Activated naive CD4-positive, alpha-beta T cell treated with anti-CD3 and anti-CD28 coated beads, Interleukin-2, amount 50 U/mL, for 24 hours (primary cell): ENCODE results near the gene GTF3C1.

Source experiments
- H3K27ac Mint-ChIP-seq: one replicate; pipeline ENCODE4 v1.8.0; 2021; ENCODE audit warnings: mild to moderate bottlenecking, mixed read lengths
- H3K27me3 Mint-ChIP-seq: one replicate; pipeline ENCODE4 v1.8.0; 2021; ENCODE audit warnings: mixed read lengths
- H3K36me3 Mint-ChIP-seq: one replicate; pipeline ENCODE4 v1.8.0; 2021; ENCODE audit warnings: mixed read lengths
- H3K4me1 Mint-ChIP-seq: one replicate; pipeline ENCODE4 v1.8.0; 2021; ENCODE audit warnings: mixed read lengths
- H3K4me3 Mint-ChIP-seq: one replicate; pipeline ENCODE4 v1.8.0; 2021; ENCODE audit warnings: mild to moderate bottlenecking, mixed read lengths
- H3K9me3 Mint-ChIP-seq: one replicate; pipeline ENCODE4 v1.8.0; 2021; ENCODE audit warnings: mixed read lengths

Gene GTF3C1

GRCh38 chr16:27516365-27516764, 33.3 kb downstream of the GTF3C1 start:
- Mint-ChIP-seq H3K36me3 (peaks cover 14% of the 10 kb centered on the region), H3K27ac (no peak overlapping the region), H3K4me1 (no peaks in the 10 kb centered on the region), H3K9me3 (no peaks in the 10 kb centered on the region), H3K4me3 (no peak overlapping the region), H3K27me3 (no peaks in the 10 kb centered on the region)

- no peaks in the 10 kb centered on the region for H3K27me3 Mint-ChIP-seq
- no peak overlapping the region for H3K4me3 Mint-ChIP-seq
- H3K36me3 Mint-ChIP-seq: peaks cover 14% of the 10 kb centered on the region
- H3K27ac Mint-ChIP-seq: no peak overlapping the region
- no peaks in the 10 kb centered on the region for H3K9me3 Mint-ChIP-seq
- H3K4me1 Mint-ChIP-seq: no peaks in the 10 kb centered on the region
These were observed 33.8 kb downstream of the GTF3C1 start for GRCh38 chr16:27515874-27516353.

GRCh38 chr16:27514806-27515205, 34.9 kb downstream of the GTF3C1 start:
- no peaks in the 10 kb centered on the region for H3K27me3 Mint-ChIP-seq
- no peak overlapping the region for H3K4me3 Mint-ChIP-seq
- H3K27ac Mint-ChIP-seq: no peak overlapping the region
- peaks cover 14% of the 10 kb centered on the region for H3K36me3 Mint-ChIP-seq
- no peaks in the 10 kb centered on the region for H3K9me3 Mint-ChIP-seq
- no peaks in the 10 kb centered on the region for H3K4me1 Mint-ChIP-seq

GRCh38 chr16:27511657-27512448, 37.9 kb downstream of the GTF3C1 start:
- Mint-ChIP-seq H3K4me1 (no peaks in the 10 kb centered on the region), H3K4me3 (no peak overlapping the region), H3K36me3 (peaks cover 17% of the 10 kb centered on the region), H3K27ac (no peak overlapping the region), H3K9me3 (no peaks in the 10 kb centered on the region), H3K27me3 (no peaks in the 10 kb centered on the region)

- Mint-ChIP-seq H3K36me3 (peaks cover 19% of the 10 kb centered on the region), H3K4me3 (no peak overlapping the region), H3K4me1 (no peaks in the 10 kb centered on the region)
These were observed 41.2 kb downstream of the GTF3C1 start for GRCh38 chr16:27508476-27508875.

GRCh38 chr16:27506771-27507170, 42.9 kb downstream of the GTF3C1 start:
- H3K4me1 Mint-ChIP-seq: no peaks in the 10 kb centered on the region
- H3K4me3 Mint-ChIP-seq: no peak overlapping the region
- peaks cover 21% of the 10 kb centered on the region for H3K36me3 Mint-ChIP-seq
- H3K27me3 Mint-ChIP-seq: no peaks in the 10 kb centered on the region
- H3K27ac Mint-ChIP-seq: no peak overlapping the region
- no peaks in the 10 kb centered on the region for H3K9me3 Mint-ChIP-seq

More at GRCh38 chr16:27508476-27508875, 41.2 kb downstream of the GTF3C1 start:
- Mint-ChIP-seq H3K9me3 (no peaks in the 10 kb centered on the region), H3K27ac (no peak overlapping the region), H3K27me3 (no peaks in the 10 kb centered on the region)

- Mint-ChIP-seq H3K36me3 (peaks cover 23% of the 10 kb centered on the region), H3K27me3 (no peaks in the 10 kb centered on the region), H3K9me3 (no peaks in the 10 kb centered on the region), H3K27ac (no peak overlapping the region), H3K4me3 (no peak overlapping the region), H3K4me1 (no peaks in the 10 kb centered on the region)
These were observed 44.1 kb downstream of the GTF3C1 start for GRCh38 chr16:27505297-27506236.

GRCh38 chr16:27503662-27504061, 46.1 kb downstream of the GTF3C1 start:
- no peak overlapping the region for H3K27ac Mint-ChIP-seq

GRCh38 chr16:27500801-27501200, 48.9 kb downstream of the GTF3C1 start:
- H3K27me3 Mint-ChIP-seq: no peaks in the 10 kb centered on the region
- no peak overlapping the region for H3K27ac Mint-ChIP-seq
- H3K4me3 Mint-ChIP-seq: no peak overlapping the region
- H3K9me3 Mint-ChIP-seq: no peaks in the 10 kb centered on the region
- H3K36me3 Mint-ChIP-seq: peaks cover 21% of the 10 kb centered on the region
- no peaks in the 10 kb centered on the region for H3K4me1 Mint-ChIP-seq

More at GRCh38 chr16:27503662-27504061, 46.1 kb downstream of the GTF3C1 start:
- peaks cover 22% of the 10 kb centered on the region for H3K36me3 Mint-ChIP-seq
- no peaks in the 10 kb centered on the region for H3K27me3 Mint-ChIP-seq
- H3K4me3 Mint-ChIP-seq: no peak overlapping the region
- no peaks in the 10 kb centered on the region for H3K9me3 Mint-ChIP-seq
- H3K4me1 Mint-ChIP-seq: no peaks in the 10 kb centered on the region

- Mint-ChIP-seq H3K27me3 (no peaks in the 10 kb centered on the region), H3K36me3 (peaks cover 20% of the 10 kb centered on the region), H3K27ac (no peak overlapping the region), H3K4me1 (no peaks in the 10 kb centered on the region), H3K4me3 (no peak overlapping the region), H3K9me3 (no peaks in the 10 kb centered on the region)
These were observed 50.1 kb downstream of the GTF3C1 start for GRCh38 chr16:27499659-27500055.

GRCh38 chr16:27498916-27499658, 50.6 kb downstream of the GTF3C1 start:
- Mint-ChIP-seq H3K36me3 (peaks cover 24% of the 10 kb centered on the region), H3K4me3 (no peak overlapping the region), H3K27me3 (no peaks in the 10 kb centered on the region), H3K4me1 (no peaks in the 10 kb centered on the region), H3K27ac (no peak overlapping the region), H3K9me3 (no peaks in the 10 kb centered on the region)

GRCh38 chr16:27498031-27498825, 51.5 kb downstream of the GTF3C1 start:
- Mint-ChIP-seq H3K27me3 (no peaks in the 10 kb centered on the region), H3K9me3 (no peaks in the 10 kb centered on the region), H3K36me3 (peaks cover 16% of the 10 kb centered on the region), H3K27ac (no peak overlapping the region), H3K4me1 (no peaks in the 10 kb centered on the region), H3K4me3 (no peak overlapping the region)

- Mint-ChIP-seq H3K27ac (no peak overlapping the region), H3K36me3 (peaks cover 13% of the 10 kb centered on the region), H3K4me3 (no peak overlapping the region), H3K27me3 (no peaks in the 10 kb centered on the region), H3K9me3 (no peaks in the 10 kb centered on the region), H3K4me1 (no peaks in the 10 kb centered on the region)
These were observed 54.5 kb downstream of the GTF3C1 start for GRCh38 chr16:27495191-27495590.

GRCh38 chr16:27492588-27492979, 57.1 kb downstream of the GTF3C1 start:
- Mint-ChIP-seq H3K9me3 (no peaks in the 10 kb centered on the region), H3K27ac (peak overlapping the region; percentile 30), H3K4me3 (no peak overlapping the region), H3K4me1 (no peaks in the 10 kb centered on the region), H3K27me3 (no peaks in the 10 kb centered on the region), H3K36me3 (peaks cover 13% of the 10 kb centered on the region)
